ENCODE data around the gene PIK3R3. TPM values are rescaled to one million over a fixed set of nuclear protein-coding genes. Genes with fewer than 3 reads are reported as not detected.

PIK3R3 gene
- total and polyA plus RNA-seq, 4 experiments from 2014 or later = 0.23 to 0.32 (median 0.25) TPM; not detected in 1

DNA sequence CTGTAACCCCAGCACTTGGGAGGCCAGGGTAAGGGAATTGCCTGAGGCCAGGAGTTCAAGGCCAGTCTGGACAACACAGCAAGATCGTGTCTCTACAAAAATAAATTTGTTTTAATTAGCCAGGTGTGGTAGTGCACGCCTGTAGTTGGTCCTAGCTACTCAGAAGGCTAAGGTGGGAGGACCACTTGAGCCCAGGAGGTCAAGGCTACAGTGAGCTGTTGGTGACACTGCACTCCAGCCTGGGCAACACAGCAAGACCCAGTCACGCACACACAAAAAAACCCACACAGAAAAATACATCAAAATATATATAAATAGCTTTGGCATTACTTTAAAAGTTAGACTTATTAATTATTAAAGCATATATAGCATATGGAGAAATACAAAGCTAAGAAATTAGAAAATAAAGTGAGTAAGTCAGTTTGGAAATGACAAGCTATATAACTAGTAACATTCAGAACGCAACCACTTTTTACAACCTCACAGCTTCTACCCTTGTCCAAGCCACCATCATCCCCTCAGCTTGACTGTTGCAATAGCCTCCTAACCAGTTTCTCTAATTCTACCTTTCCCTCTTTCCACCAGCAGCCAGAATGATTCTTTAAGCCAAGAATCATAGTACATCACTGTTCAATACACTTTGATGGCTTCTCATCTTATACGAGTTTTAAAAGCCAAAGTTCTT is 14.5 kb downstream of the PIK3R3 start:
- Histone ChIP-seq H3K9me3 (ENCODE audit: control insufficient read depth in 1 of 2, low read length in 2 of 2) (no peaks in the 10 kb centered on the region), H3K27ac (ENCODE audit: low read depth, low read length) (no peak overlapping the region), H3K36me3 (ENCODE audit: insufficient read depth, low read length) (no peaks in the 10 kb centered on the region), H3K4me3 (ENCODE audit: low read length in 2 of 2) (no peak overlapping the region), H3K27me3 (ENCODE audit: insufficient read depth, low read length) (no peaks in the 10 kb centered on the region), H3K4me1 (ENCODE audit: insufficient read depth, low read length) (no peaks in the 10 kb centered on the region)
- intact Hi-C loops (cut with micrococcal nuclease) = no loop called here
- ChIA-PET CTCF (ENCODE audit: partially characterized antibody) (interaction anchor here (0.9 kb wide), 1 partner anchor 10 kb away, joined by 3 read pairs; no protein-coding TSS in a partner anchor), POLR2A (ENCODE audit: partially characterized antibody) (interaction anchor here (0.8 kb wide), 1 partner anchor 13 kb away, joined by 3 read pairs; no protein-coding TSS in a partner anchor)
- no peaks in the 10 kb centered on the region for H3K9me3 Mint-ChIP-seq
- DNase-seq = no peak
- no peaks in the 10 kb centered on the region for H3K36me3 Mint-ChIP-seq
- no peak overlapping the region for H3K27ac Mint-ChIP-seq
- no peak overlapping the region for H3K4me3 Mint-ChIP-seq
- H3K27me3 Mint-ChIP-seq = no peaks in the 10 kb centered on the region
- H3K4me1 Mint-ChIP-seq = peaks cover 0 to 2% (median under 1%) of the 10 kb centered on the region in 4 donors

DNA sequence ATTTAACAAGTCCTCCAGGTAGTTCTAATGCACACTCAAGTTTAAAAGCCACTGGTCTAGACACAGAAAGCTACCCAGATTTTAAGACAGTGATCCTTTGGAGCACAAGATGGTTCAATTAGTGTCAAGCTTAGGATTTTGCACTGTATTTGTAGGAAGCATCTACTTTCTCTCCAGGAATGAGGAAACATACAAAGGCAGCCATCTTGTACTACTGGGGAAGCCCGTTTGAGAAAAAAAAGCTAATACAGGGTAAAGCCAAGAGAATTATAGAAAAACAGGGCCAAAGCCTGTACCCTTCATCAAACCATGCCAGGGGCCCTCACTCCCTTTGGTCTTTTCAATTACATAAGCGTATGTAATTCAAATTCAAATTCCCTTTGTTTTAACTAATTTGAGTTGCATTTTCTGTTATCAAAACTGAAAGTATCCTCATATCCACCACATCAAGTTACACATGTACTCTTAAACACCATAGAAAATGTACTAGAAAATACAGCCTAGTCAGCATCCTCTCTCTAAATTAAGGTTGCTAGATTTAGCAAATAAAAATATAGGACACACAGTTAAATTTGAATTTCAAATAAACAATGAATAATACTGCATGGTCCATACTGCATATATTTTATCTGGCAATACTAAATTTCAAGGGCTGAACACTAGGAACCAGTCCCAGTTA is 17.4 kb downstream of the PIK3R3 start:
- no peak overlapping the region for H3K27ac ChIP-seq (ENCODE audit: low read depth, low read length)
- no peaks in the 10 kb centered on the region for H3K36me3 ChIP-seq (ENCODE audit: insufficient read depth, low read length)
- Mint-ChIP-seq H3K36me3 (no peaks in the 10 kb centered on the region), H3K27me3 (no peaks in the 10 kb centered on the region), H3K9me3 (no peaks in the 10 kb centered on the region), H3K27ac (no peak overlapping the region), H3K4me1 (peaks cover 0 to 2% (median under 1%) of the 10 kb centered on the region in 4 donors), H3K4me3 (peak overlapping the region in 1 of 8 donors; percentile 39)
- H3K4me3 ChIP-seq (ENCODE audit: low read length in 2 of 2) = no peak overlapping the region
- no peaks in the 10 kb centered on the region for H3K4me1 ChIP-seq (ENCODE audit: insufficient read depth, low read length)
- POLR2A ChIA-PET (ENCODE audit: partially characterized antibody) = no interaction called here
- H3K9me3 ChIP-seq (ENCODE audit: control insufficient read depth in 1 of 2, low read length in 2 of 2) = no peaks in the 10 kb centered on the region
- CTCF ChIA-PET (ENCODE audit: partially characterized antibody) = interaction anchor here (0.7 kb wide), 1 partner anchor 34 kb away, joined by 3 read pairs; no protein-coding TSS in a partner anchor
- intact Hi-C loops (cut with micrococcal nuclease) = no loop called here
- no peaks in the 10 kb centered on the region for H3K27me3 ChIP-seq (ENCODE audit: insufficient read depth, low read length)
- no peak for DNase-seq

DNA sequence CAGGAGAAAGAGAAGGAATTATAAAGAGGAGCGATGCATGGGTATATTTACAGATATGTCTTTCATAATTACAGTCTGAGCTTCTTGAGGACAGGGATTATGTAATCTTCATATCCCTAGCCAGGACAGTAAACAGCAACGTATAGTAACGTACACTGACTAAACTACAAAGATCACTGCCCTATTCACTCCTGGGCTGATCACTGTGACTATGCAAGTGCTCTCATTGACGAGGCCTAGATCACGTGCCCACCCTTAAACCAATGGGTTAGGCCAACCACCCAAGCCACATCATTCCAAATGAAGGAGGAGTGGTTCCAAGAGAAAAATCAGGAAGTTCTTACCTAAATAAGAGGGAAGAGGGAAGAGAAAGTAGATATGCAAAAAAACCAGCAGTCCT is 18.5 kb downstream of the PIK3R3 start:
- peaks cover 3 to 5% of the 10 kb centered on the region in 2 donors for H3K27me3 Mint-ChIP-seq
- DNase-seq = no peak
- no peaks in the 10 kb centered on the region for H3K9me3 ChIP-seq (ENCODE audit: control insufficient read depth in 1 of 2, low read length in 2 of 2)
- H3K27ac ChIP-seq (ENCODE audit: low read depth, low read length) = no peak overlapping the region
- no peaks in the 10 kb centered on the region for H3K36me3 ChIP-seq (ENCODE audit: insufficient read depth, low read length)
- H3K9me3 Mint-ChIP-seq = no peaks in the 10 kb centered on the region
- no peaks in the 10 kb centered on the region for H3K27me3 ChIP-seq (ENCODE audit: insufficient read depth, low read length)
- no peak overlapping the region for H3K4me3 ChIP-seq (ENCODE audit: low read length in 2 of 2)
- intact Hi-C loops (cut with micrococcal nuclease) = no loop called here
- no peak overlapping the region for H3K27ac Mint-ChIP-seq
- no peaks in the 10 kb centered on the region for H3K36me3 Mint-ChIP-seq
- peaks cover 0 to 2% (median under 1%) of the 10 kb centered on the region in 4 donors for H3K4me1 Mint-ChIP-seq
- ChIA-PET POLR2A (ENCODE audit: partially characterized antibody) (no interaction called here), CTCF (ENCODE audit: partially characterized antibody) (no interaction called here)
- H3K4me3 Mint-ChIP-seq = no peak overlapping the region
- H3K4me1 ChIP-seq (ENCODE audit: insufficient read depth, low read length) = no peaks in the 10 kb centered on the region

DNA sequence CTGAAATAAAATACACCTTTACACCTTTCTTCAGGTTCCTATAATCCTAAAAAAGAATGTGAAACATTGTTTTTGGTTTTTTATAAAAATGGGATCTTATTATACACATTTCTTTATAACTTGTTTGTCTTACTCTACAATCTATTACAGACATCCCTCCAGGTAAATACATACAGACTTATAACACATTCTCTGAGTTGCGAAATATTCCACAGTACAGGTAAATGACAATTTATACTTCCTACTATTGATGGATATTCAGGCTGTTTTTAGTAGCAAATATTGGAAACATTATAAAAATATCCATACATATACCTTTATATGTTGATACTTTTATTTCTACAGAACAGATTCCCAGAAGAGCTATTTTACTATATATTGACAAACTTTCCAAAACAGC is 20.3 kb downstream of the PIK3R3 start:
- peaks cover 0 to 1% (median 0%) of the 10 kb centered on the region in 8 donors for H3K9me3 Mint-ChIP-seq
- DNase-seq = no peak
- no peaks in the 10 kb centered on the region for H3K36me3 ChIP-seq (ENCODE audit: insufficient read depth, low read length)
- no peaks in the 10 kb centered on the region for H3K9me3 ChIP-seq (ENCODE audit: control insufficient read depth in 1 of 2, low read length in 2 of 2)
- no peaks in the 10 kb centered on the region for H3K36me3 Mint-ChIP-seq
- peaks cover 0 to 3% (median under 1%) of the 10 kb centered on the region in 4 donors for H3K4me1 Mint-ChIP-seq
- no peaks in the 10 kb centered on the region for H3K4me1 ChIP-seq (ENCODE audit: insufficient read depth, low read length)
- H3K4me3 ChIP-seq (ENCODE audit: low read length in 2 of 2) = no peak overlapping the region
- no peak overlapping the region for H3K27ac Mint-ChIP-seq
- no peak overlapping the region for H3K27ac ChIP-seq (ENCODE audit: low read depth, low read length)
- intact Hi-C loops (cut with micrococcal nuclease) = no loop called here
- POLR2A ChIA-PET (ENCODE audit: partially characterized antibody) = no interaction called here
- peaks cover 3 to 9% of the 10 kb centered on the region in 2 donors for H3K27me3 Mint-ChIP-seq
- CTCF ChIA-PET (ENCODE audit: partially characterized antibody) = interaction anchor here (1.7 kb wide), 1 partner anchor 15 kb away, joined by 3 read pairs; no protein-coding TSS in a partner anchor
- no peaks in the 10 kb centered on the region for H3K27me3 ChIP-seq (ENCODE audit: insufficient read depth, low read length)
- H3K4me3 Mint-ChIP-seq = no peak overlapping the region

DNA sequence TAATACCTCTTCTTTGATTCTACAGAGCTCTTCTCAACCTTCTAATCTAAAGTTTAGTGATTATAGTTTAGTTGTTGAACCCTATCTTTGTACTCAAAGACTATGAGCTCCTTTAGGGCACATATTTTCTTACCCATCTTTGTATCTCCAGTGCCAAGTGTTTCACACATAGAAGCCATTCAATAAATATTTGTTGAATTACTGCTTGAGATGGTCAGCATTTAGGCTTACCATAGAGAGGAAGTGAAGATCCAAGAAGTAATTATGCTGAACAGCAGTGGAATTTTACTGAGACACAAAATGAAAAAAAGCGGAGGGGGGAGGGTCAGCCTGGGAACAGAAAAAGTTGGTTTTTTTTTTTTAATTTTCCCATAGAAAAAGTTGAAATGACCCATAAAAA is 21.9 kb downstream of the PIK3R3 start:
- no peaks in the 10 kb centered on the region for H3K9me3 ChIP-seq (ENCODE audit: control insufficient read depth in 1 of 2, low read length in 2 of 2)
- intact Hi-C loops (cut with micrococcal nuclease) = no loop called here
- no peak for DNase-seq
- Mint-ChIP-seq H3K9me3 (peaks cover 0 to 1% (median 0%) of the 10 kb centered on the region in 8 donors), H3K27me3 (peaks cover 3 to 9% of the 10 kb centered on the region in 2 donors), H3K27ac (no peak overlapping the region), H3K4me1 (peaks cover 0 to 3% (median under 1%) of the 10 kb centered on the region in 4 donors), H3K4me3 (no peak overlapping the region), H3K36me3 (no peaks in the 10 kb centered on the region)
- ChIA-PET POLR2A (ENCODE audit: partially characterized antibody) (no interaction called here), CTCF (ENCODE audit: partially characterized antibody) (interaction anchor here (0.6 to 1.7 kb wide), 2 partner anchors 10 to 14 kb away, joined by 3 read pairs; no protein-coding TSS in a partner anchor)
- no peak overlapping the region for H3K4me3 ChIP-seq (ENCODE audit: low read length in 2 of 2)
- no peak overlapping the region for H3K27ac ChIP-seq (ENCODE audit: low read depth, low read length)
- no peaks in the 10 kb centered on the region for H3K36me3 ChIP-seq (ENCODE audit: insufficient read depth, low read length)
- no peaks in the 10 kb centered on the region for H3K27me3 ChIP-seq (ENCODE audit: insufficient read depth, low read length)
- H3K4me1 ChIP-seq (ENCODE audit: insufficient read depth, low read length) = no peaks in the 10 kb centered on the region

DNA sequence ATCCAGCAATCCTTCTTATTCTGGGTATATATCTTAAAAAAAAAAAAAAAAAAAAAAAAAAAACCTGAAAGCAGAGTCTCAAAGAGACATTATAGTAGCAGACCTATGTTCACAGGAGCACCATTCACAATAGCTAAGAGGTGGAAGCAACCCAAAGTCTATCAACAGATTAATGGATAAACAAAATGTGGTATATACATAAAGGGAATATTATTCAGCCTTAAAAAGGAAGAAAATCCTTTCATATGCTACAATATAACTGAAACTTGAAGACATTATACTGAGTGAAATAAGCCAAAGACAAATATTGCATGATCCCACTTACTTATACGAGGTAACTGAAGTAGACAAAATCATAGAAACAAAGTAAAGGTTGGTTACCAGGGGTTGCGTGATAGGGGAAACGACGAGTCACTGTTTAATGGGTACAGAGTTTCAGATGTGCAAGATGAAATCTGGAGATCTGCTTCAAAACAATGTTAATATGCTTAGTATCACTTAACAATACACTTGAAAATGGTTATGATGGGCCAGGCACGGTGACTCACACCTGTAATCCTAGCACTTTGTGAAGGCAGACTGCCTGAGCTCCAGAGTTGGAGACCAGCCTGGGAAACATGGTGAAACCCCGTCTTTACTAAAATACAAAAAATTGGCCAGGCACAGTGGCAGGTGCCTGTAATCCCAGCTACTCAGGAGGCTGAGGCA is 29.5 kb downstream of the PIK3R3 start:
- Mint-ChIP-seq H3K9me3 (peaks cover 0 to 11% (median 7%) of the 10 kb centered on the region in 8 donors), H3K27ac (no peak overlapping the region), H3K4me1 (peaks cover 0 to 4% (median 0%) of the 10 kb centered on the region in 4 donors), H3K4me3 (no peak overlapping the region), H3K36me3 (no peaks in the 10 kb centered on the region), H3K27me3 (peaks cover 0 to 3% of the 10 kb centered on the region in 2 donors)
- intact Hi-C loops (cut with micrococcal nuclease) = no loop called here
- no peaks in the 10 kb centered on the region for H3K36me3 ChIP-seq (ENCODE audit: insufficient read depth, low read length)
- no peaks in the 10 kb centered on the region for H3K9me3 ChIP-seq (ENCODE audit: control insufficient read depth in 1 of 2, low read length in 2 of 2)
- ChIA-PET POLR2A (ENCODE audit: partially characterized antibody) (no interaction called here), CTCF (ENCODE audit: partially characterized antibody) (no interaction called here)
- DNase-seq = no peak
- H3K27ac ChIP-seq (ENCODE audit: low read depth, low read length) = no peak overlapping the region
- H3K27me3 ChIP-seq (ENCODE audit: insufficient read depth, low read length) = no peaks in the 10 kb centered on the region
- H3K4me1 ChIP-seq (ENCODE audit: insufficient read depth, low read length) = no peaks in the 10 kb centered on the region
- H3K4me3 ChIP-seq (ENCODE audit: low read length in 2 of 2) = no peak overlapping the region

DNA sequence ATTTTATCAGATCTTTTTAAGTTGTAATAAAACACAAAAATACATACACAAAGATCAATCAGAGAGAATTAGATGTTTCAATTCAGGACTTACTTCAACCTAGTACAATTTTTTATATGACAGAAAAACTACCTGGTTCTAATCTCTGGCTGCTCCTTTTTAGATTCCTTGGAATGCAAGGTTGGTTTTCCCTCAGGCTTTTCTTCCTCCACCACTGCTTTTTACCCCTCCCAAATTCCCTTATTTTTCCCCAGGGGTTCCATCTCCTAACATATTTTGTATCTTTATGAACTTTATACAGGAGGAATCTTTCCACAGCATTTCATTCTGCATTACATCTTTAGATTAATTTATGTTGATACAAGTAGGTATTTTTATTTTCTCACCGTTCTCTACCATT is 33.2 kb downstream of the PIK3R3 start:
- Histone ChIP-seq H3K36me3 (ENCODE audit: insufficient read depth, low read length) (no peaks in the 10 kb centered on the region), H3K27ac (ENCODE audit: low read depth, low read length) (no peak overlapping the region), H3K9me3 (ENCODE audit: control insufficient read depth in 1 of 2, low read length in 2 of 2) (no peaks in the 10 kb centered on the region), H3K27me3 (ENCODE audit: insufficient read depth, low read length) (no peaks in the 10 kb centered on the region), H3K4me1 (ENCODE audit: insufficient read depth, low read length) (no peaks in the 10 kb centered on the region), H3K4me3 (ENCODE audit: low read length in 2 of 2) (no peak overlapping the region)
- Mint-ChIP-seq H3K27ac (no peak overlapping the region), H3K4me1 (peaks cover 0 to 3% (median under 1%) of the 10 kb centered on the region in 4 donors), H3K4me3 (no peak overlapping the region), H3K9me3 (peaks cover 0 to 12% (median 8%) of the 10 kb centered on the region in 8 donors), H3K36me3 (no peaks in the 10 kb centered on the region), H3K27me3 (peaks cover 2 to 8% of the 10 kb centered on the region in 2 donors)
- ChIA-PET POLR2A (ENCODE audit: partially characterized antibody) (no interaction called here), CTCF (ENCODE audit: partially characterized antibody) (no interaction called here)
- intact Hi-C loops (cut with micrococcal nuclease) = no loop called here
- no peak for DNase-seq

Measured in CD4-positive, alpha-beta memory T cell (primary cell).